Nephron (organoid): ENCODE results near the gene ZBTB20.

Experiments used
- H3K27ac Mint-ChIP-seq, 3 experiments: 2 replicates each; pipeline ENCODE4 v1.8.0; 2020; ENCODE audit warnings: mixed read lengths in 3 of 3, mild to moderate bottlenecking in 2 of 3, moderate library complexity in 1 of 3
- H3K27me3 Mint-ChIP-seq: 2 replicates; pipeline ENCODE4 v1.8.0; 2021; ENCODE audit warnings: low read depth, mild to moderate bottlenecking, moderate library complexity, mixed read lengths
- H3K36me3 Mint-ChIP-seq: 2 replicates; pipeline ENCODE4 v1.8.0; 2020; ENCODE audit warnings: low read depth, mixed read lengths
- H3K4me1 Mint-ChIP-seq: 2 replicates; pipeline ENCODE4 v1.8.0; 2020; ENCODE audit warnings: mixed read lengths
- H3K4me3 Mint-ChIP-seq, 3 experiments: 2 replicates each; pipeline ENCODE4 v1.8.0; 2020; ENCODE audit warnings: mild to moderate bottlenecking in 3 of 3, mixed read lengths in 3 of 3, moderate library complexity in 2 of 3
- H3K9me3 Mint-ChIP-seq: 2 replicates; pipeline ENCODE4 v1.8.0; 2020; ENCODE audit warnings: mixed read lengths
- TF ChIP-seq, protein P1 (sequence below), 3 experiments: fragments of 200-600 bp; sonication (generic); IDR thresholded peaks; one replicate each; pipeline ENCODE4 v1.5.0; 2021; ENCODE audit warnings: antibody characterized with exemption in 3 of 3; ENCODE audit not compliant: unreplicated experiment in 3 of 3

Gene ZBTB20

DNA sequence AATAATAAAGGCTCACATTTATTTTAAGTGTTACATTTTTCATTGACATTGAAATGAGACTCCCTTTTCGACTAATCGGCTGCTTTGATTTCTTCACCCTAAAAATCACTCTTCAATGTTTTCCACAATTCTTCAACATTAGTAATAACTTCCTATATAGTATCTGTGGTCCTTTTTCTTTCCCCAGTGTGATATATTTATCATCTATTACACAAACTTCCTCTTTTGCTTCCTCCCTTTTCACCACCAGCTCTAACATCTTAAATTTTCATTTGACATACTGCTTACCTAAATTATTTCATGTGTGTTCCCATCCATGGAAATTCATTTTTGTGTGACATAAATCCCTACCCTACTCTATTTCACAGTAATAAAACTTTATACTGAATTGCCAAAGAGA lies 608.9 kb downstream of the ZBTB20 start:
- peaks cover 7% of the 10 kb centered on the region for H3K36me3 Mint-ChIP-seq
- H3K4me3 Mint-ChIP-seq, result no peak overlapping the region
- TF ChIP-seq, protein P1, sequence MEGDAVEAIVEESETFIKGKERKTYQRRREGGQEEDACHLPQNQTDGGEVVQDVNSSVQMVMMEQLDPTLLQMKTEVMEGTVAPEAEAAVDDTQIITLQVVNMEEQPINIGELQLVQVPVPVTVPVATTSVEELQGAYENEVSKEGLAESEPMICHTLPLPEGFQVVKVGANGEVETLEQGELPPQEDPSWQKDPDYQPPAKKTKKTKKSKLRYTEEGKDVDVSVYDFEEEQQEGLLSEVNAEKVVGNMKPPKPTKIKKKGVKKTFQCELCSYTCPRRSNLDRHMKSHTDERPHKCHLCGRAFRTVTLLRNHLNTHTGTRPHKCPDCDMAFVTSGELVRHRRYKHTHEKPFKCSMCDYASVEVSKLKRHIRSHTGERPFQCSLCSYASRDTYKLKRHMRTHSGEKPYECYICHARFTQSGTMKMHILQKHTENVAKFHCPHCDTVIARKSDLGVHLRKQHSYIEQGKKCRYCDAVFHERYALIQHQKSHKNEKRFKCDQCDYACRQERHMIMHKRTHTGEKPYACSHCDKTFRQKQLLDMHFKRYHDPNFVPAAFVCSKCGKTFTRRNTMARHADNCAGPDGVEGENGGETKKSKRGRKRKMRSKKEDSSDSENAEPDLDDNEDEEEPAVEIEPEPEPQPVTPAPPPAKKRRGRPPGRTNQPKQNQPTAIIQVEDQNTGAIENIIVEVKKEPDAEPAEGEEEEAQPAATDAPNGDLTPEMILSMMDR (IDR thresholded peaks at IDR 0.05; ENCODE audit: unreplicated experiment in 3 of 3), result no peak
- H3K27me3 Mint-ChIP-seq, result no peaks in the 10 kb centered on the region
- no peak overlapping the region for H3K27ac Mint-ChIP-seq
- H3K4me1 Mint-ChIP-seq, result no peaks in the 10 kb centered on the region
- H3K9me3 Mint-ChIP-seq, result peaks cover 26% of the 10 kb centered on the region

DNA sequence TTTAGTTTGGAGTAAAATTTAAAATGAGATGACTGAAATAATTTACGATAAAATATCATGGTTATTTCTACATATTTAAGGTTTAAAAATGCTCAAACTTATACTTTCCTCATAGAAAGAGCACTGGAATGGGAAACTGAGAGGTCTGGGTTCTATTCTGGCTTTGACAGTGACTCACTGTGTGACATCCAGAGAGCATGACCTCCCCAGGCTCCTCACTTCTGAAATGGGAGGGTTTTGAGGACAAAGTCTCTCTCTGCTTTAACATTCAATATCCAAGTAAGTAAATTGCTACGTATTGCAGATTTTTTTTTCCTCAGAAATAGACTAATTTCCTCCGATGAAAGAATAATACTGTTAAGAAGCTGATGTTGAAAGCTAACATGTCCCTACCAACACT lies 618.6 kb downstream of the ZBTB20 start:
- Mint-ChIP-seq H3K27me3 (no peaks in the 10 kb centered on the region), H3K4me1 (no peaks in the 10 kb centered on the region), H3K36me3 (peaks cover 19% of the 10 kb centered on the region), H3K27ac (no peak overlapping the region), H3K4me3 (no peak overlapping the region), H3K9me3 (peaks cover 9% of the 10 kb centered on the region)
- TF ChIP-seq, protein P1 (IDR thresholded peaks at IDR 0.05; ENCODE audit: unreplicated experiment in 3 of 3), result no peak

DNA sequence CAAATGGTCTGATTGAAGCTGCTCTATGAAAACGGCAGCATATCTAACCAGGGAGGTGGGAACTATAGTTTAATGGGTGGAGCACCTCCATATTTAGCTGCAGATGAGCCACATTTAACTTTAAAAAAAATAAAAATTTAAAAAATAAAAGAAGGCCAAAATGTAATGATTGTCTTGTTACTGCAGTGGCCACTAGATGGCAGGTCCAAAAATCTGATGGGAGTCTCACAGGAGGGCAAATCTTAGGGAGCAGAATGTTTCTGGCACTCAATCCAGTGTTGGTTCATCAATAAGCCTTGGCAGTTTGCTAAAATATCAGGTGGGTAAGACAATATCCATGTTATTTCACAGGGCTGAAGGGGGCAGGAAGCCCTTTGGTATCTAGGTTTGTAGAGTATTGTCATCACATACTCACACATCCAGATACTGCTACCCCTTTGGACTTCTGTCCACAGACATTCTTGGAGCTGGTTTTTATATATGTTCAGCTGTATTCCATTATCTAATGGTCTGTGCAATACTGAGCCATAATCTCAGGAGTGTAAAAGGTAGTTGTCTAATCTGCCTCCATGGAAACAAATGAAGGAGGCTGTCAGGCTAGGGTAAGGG lies 619.9 kb downstream of the ZBTB20 start:
- Mint-ChIP-seq H3K27me3 (no peaks in the 10 kb centered on the region), H3K4me3 (no peak overlapping the region), H3K27ac (no peak overlapping the region), H3K4me1 (no peaks in the 10 kb centered on the region), H3K9me3 (peaks cover 5% of the 10 kb centered on the region), H3K36me3 (peaks cover 8% of the 10 kb centered on the region)
- TF ChIP-seq, protein P1 (IDR thresholded peaks at IDR 0.05; ENCODE audit: unreplicated experiment in 3 of 3), result peak; percentile 28 to 46 (median 32)

DNA sequence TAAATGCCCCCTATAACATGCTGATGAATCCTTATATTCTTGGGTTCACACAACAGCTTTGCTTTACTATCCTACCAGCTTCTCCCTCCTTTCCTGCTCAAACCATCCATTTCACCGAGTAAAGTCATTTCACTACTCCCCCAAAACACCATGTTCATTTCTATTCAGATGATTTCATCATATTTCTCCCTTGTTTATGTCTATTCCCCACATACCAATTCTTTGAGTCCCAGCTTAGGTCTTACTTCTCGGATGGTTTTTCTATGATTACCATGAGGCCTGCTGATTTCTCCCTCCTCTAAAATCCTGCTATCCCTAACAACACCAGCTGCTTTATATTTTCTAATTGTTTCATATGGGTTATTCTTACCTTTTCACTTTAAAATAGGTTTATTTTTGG lies 621.8 kb downstream of the ZBTB20 start:
- no peaks in the 10 kb centered on the region for H3K27me3 Mint-ChIP-seq
- no peak overlapping the region for H3K27ac Mint-ChIP-seq
- no peaks in the 10 kb centered on the region for H3K9me3 Mint-ChIP-seq
- TF ChIP-seq, protein P1 (IDR thresholded peaks at IDR 0.05; ENCODE audit: unreplicated experiment in 3 of 3), result no peak
- H3K4me3 Mint-ChIP-seq, result no peak overlapping the region
- no peaks in the 10 kb centered on the region for H3K4me1 Mint-ChIP-seq
- peaks cover 1% of the 10 kb centered on the region for H3K36me3 Mint-ChIP-seq

DNA sequence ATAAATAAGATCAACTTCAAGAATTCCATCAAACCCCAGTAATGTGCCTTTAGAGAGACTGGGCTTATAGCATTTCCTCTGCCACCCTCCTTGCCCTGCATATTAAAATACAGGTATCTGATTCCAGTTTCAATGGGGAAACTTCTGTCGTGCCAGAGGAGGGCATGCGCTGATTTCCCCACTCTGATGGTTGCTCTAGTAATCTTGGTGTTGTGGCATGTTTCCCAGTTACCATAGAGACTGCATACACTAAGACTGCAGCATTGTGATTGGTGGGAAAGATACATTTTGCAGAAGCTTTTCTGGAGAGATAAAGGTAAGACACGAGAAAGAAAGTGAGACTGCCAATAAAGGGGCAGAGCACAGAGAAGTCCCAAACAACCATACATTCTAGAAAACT lies 627.7 kb downstream of the ZBTB20 start:
- no peaks in the 10 kb centered on the region for H3K9me3 Mint-ChIP-seq
- H3K4me3 Mint-ChIP-seq, result no peak overlapping the region
- H3K4me1 Mint-ChIP-seq, result no peaks in the 10 kb centered on the region
- no peaks in the 10 kb centered on the region for H3K27me3 Mint-ChIP-seq
- no peaks in the 10 kb centered on the region for H3K36me3 Mint-ChIP-seq
- TF ChIP-seq, protein P1 (IDR thresholded peaks at IDR 0.05; ENCODE audit: unreplicated experiment in 3 of 3), result no peak
- no peak overlapping the region for H3K27ac Mint-ChIP-seq

DNA sequence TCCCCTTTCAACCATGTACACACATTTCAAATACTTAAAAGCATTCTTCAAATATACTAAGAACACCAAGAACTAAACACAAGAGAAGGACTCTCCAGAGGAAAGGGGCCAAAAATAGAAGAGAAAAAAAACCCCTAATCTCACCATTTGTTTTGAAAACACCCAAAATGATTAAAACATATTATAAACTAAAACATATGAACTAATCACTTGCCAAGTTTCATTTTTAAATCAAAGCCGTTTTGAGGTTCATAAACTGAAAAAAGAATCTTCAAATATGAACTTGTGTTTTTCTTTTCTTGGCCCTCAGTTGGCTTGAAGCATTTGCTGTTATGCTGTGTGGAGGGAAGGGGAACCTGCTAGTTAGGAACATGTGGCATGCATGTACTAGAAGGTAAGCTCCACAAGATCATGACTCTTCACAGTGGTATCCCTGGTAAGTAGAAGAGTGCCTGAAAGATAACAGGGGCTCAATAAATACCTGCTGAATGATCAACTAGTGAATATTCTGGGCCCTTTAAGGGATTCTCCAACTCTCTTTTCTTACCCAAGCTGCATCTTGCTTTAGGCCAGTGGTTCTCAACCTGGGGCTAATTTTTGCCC lies 628.8 kb downstream of the ZBTB20 start:
- no peak overlapping the region for H3K27ac Mint-ChIP-seq

More for the DNA sequence above, 628.8 kb downstream of the ZBTB20 start:
- Mint-ChIP-seq H3K9me3 (no peaks in the 10 kb centered on the region), H3K36me3 (no peaks in the 10 kb centered on the region), H3K4me1 (no peaks in the 10 kb centered on the region), H3K27me3 (no peaks in the 10 kb centered on the region), H3K4me3 (no peak overlapping the region)
- TF ChIP-seq, protein P1 (IDR thresholded peaks at IDR 0.05; ENCODE audit: unreplicated experiment in 3 of 3), result no peak
